SK-N-MC (cell line): ENCODE data around the gene DCBLD2.
A peak's percentile ranks its signal among the peaks of the same experiment; 100 is the strongest.

Experiments used
- DNase-seq: peaks from one replicate; pipeline ENCODE4 v3.0.0-alpha.2; 2011; ENCODE audit warnings: low read depth, low spot score
- H3K27ac ChIP-seq: fragments of 200-600 bp; sonication (generic); 2 replicates; pipeline ENCODE4 v1.5.1; 2016; ENCODE audit warnings: mixed run types
- H3K36me3 ChIP-seq: fragments of 200-600 bp; sonication (generic); 2 replicates; pipeline ENCODE4 v1.6.1; 2017; ENCODE audit warnings: antibody characterized with exemption, low read length, mixed read lengths; ENCODE audit not compliant: insufficient read depth
- H3K4me3 ChIP-seq: fragments of 200-600 bp; sonication (generic); 2 replicates; pipeline ENCODE4 v1.5.1; 2016
- H3K9ac ChIP-seq: fragments of 200-600 bp; sonication (generic); 2 replicates; pipeline ENCODE4 v1.8.0; 2017; ENCODE audit warnings: mixed run types, mixed read lengths; ENCODE audit not compliant: insufficient read length
- H3K9me3 ChIP-seq: fragments of 200-600 bp; sonication (generic); 2 replicates; pipeline ENCODE4 v1.6.1; 2017; ENCODE audit warnings: low read depth, mild to moderate bottlenecking, antibody characterized with exemption, low read length, moderate library complexity, mixed read lengths
- EZH2 ChIP-seq: fragments of 200-600 bp; sonication (generic); IDR thresholded peaks from one replicate; pipeline ENCODE4 v1.6.1; 2017; ENCODE audit warnings: antibody characterized with exemption
- FOXP2 ChIP-seq: optimal IDR thresholded peaks from 2 replicates; pipeline ENCODE3; 2011; ENCODE audit warnings: mild to moderate bottlenecking, moderate library complexity; ENCODE audit not compliant: insufficient read depth; ENCODE audit errors: extremely low read length, control extremely low read depth
- POLR2AphosphoS5 ChIP-seq: IDR thresholded peaks from 2 replicates; pipeline ENCODE4 v1.6.1; 2012; ENCODE audit warnings: mild to moderate bottlenecking, low read depth, low read length, borderline replicate concordance

The DCBLD2 gene

GRCh38 chr3:98914210-98915080 is 12.9 kb upstream of the DCBLD2 start:
- Histone ChIP-seq H3K27ac (no peak overlapping the region), H3K9ac (no peak overlapping the region), H3K4me3 (no peak overlapping the region), H3K36me3 (no peaks in the 10 kb centered on the region), H3K9me3 (no peaks in the 10 kb centered on the region)
- TF ChIP-seq POLR2AphosphoS5, result no peak
- no peak for DNase-seq

GRCh38 chr3:98912448-98912847 is 11.0 kb upstream of the DCBLD2 start:
- DNase-seq, result no peak
- Histone ChIP-seq H3K4me3 (no peak overlapping the region), H3K36me3 (no peaks in the 10 kb centered on the region), H3K27ac (no peak overlapping the region), H3K9me3 (no peaks in the 10 kb centered on the region), H3K9ac (no peak overlapping the region)
- TF ChIP-seq POLR2AphosphoS5 (no peak), FOXP2 (no peak), EZH2 (no peak)

GRCh38 chr3:98906230-98906629 is 4.7 kb upstream of the DCBLD2 start:
- H3K27ac ChIP-seq, result no peak overlapping the region

GRCh38 chr3:98903705-98904481 is 2.4 kb upstream of the DCBLD2 start:
- no peaks in the 10 kb centered on the region for H3K36me3 ChIP-seq
- no peak for TF ChIP-seq FOXP2
- no peak for TF ChIP-seq POLR2AphosphoS5
- no peak for TF ChIP-seq EZH2
- DNase-seq, result no peak
- no peak overlapping the region for H3K9ac ChIP-seq
- H3K9me3 ChIP-seq, result no peaks in the 10 kb centered on the region
- H3K27ac ChIP-seq, result no peak overlapping the region
- no peak overlapping the region for H3K4me3 ChIP-seq

More at GRCh38 chr3:98906230-98906629, 4.7 kb upstream of the DCBLD2 start:
- no peaks in the 10 kb centered on the region for H3K9me3 ChIP-seq
- no peaks in the 10 kb centered on the region for H3K36me3 ChIP-seq
- DNase-seq, result no peak
- TF ChIP-seq EZH2 (no peak), POLR2AphosphoS5 (no peak), FOXP2 (no peak)
- H3K9ac ChIP-seq, result no peak overlapping the region
- H3K4me3 ChIP-seq, result no peak overlapping the region

DNA sequence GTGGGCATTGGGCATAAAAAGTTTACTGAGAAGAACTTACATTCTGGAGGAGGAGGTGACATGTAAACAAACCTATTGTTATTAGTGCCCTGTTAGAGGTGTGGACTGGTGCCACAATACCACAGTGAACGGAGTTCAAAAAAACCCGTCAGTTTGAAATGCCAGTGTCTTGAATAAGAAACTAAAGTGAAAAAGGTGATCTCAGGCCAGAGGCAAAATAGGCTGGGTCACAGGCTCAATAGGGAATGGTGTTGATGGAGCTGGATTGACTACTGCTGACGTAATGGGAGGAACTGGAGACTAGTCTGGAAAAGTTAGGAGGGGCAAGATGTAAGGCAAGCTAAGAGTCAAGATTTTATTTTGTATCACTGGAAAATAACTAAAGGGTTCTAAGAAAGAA is 1.6 kb upstream of the DCBLD2 start:
- H3K4me3 ChIP-seq, result no peak overlapping the region
- no peaks in the 10 kb centered on the region for H3K9me3 ChIP-seq
- H3K27ac ChIP-seq, result no peak overlapping the region
- no peak overlapping the region for H3K9ac ChIP-seq
- DNase-seq, result no peak
- TF ChIP-seq FOXP2, result no peak
- TF ChIP-seq POLR2AphosphoS5, result no peak
- TF ChIP-seq EZH2, result no peak
- no peaks in the 10 kb centered on the region for H3K36me3 ChIP-seq

GRCh38 chr3:98902351-98902740 is 851 bp upstream of the DCBLD2 start:
- peak overlapping the region; percentile 78 for H3K9ac ChIP-seq
- H3K27ac ChIP-seq, result peak overlapping the region; percentile 80
- peak overlapping the region; percentile 93 for H3K4me3 ChIP-seq
- no peaks in the 10 kb centered on the region for H3K9me3 ChIP-seq
- no peak for TF ChIP-seq FOXP2
- no peak for TF ChIP-seq EZH2
- TF ChIP-seq POLR2AphosphoS5, result no peak
- no peaks in the 10 kb centered on the region for H3K36me3 ChIP-seq
- no peak for DNase-seq

GRCh38 chr3:98901119-98901391 is 440 bp downstream of the DCBLD2 start:
- no peak overlapping the region for H3K27ac ChIP-seq
- DNase-seq, result no peak

DNA sequence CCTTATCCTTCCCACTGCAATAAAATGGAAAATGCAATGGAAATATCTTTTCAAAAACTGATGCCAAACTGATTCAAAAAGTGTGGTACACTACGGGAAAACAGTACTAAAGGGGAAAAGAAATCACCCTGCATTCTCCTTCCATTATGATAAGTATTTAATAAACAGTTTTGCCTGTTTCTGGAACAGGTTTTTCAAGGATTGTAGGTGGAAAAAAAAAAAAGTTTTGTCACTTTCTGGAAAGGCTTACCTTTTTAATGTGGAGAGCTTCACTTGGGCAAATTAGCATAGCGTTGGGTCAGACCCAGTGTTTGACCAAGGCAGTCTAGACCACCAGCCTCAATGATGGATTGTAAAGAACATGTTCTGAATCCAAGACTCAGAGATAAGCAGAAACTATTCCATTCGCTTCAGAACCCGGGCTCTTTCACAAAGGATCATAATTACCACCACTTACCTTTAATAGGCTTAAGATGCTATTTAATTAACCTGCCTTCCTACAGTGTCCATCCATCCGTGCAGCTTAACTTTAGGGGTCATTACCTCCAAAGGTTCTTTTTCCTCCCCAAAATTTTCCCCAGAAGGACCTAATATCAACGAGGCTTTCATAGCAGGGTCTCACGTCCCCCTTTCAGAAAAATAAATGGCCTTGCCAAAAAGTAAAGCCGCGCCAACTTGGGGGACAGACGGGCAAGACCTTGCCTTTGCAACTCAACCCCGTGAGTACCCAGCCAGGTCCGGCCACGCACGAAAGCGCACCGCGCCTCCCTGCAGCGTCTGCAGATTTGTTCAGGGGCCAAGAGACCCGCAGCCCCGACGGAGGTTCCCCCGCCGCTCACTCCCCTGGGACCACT is 1.0 kb downstream of the DCBLD2 start:
- Histone ChIP-seq H3K9me3 (no peaks in the 10 kb centered on the region), H3K9ac (peak overlapping the region; percentile 86), H3K36me3 (no peaks in the 10 kb centered on the region), H3K27ac (no peak overlapping the region), H3K4me3 (peak overlapping the region; percentile 93)
- no peak for DNase-seq
- TF ChIP-seq POLR2AphosphoS5 (no peak), EZH2 (no peak), FOXP2 (no peak)

More at GRCh38 chr3:98901119-98901391, 440 bp downstream of the DCBLD2 start:
- Histone ChIP-seq H3K9me3 (no peaks in the 10 kb centered on the region), H3K9ac (peak overlapping the region; percentile 86), H3K36me3 (no peaks in the 10 kb centered on the region), H3K4me3 (peak overlapping the region; percentile 93)
- TF ChIP-seq POLR2AphosphoS5 (no peak), FOXP2 (no peak), EZH2 (no peak)
